B cell (primary cell): Measurements from ENCODE around the gene ZNF750. TPM values are rescaled to one million over a fixed set of nuclear protein-coding genes. Genes with fewer than 3 reads are reported as not detected.

Source experiments
- ATAC-seq: fragments of 200-7000 bp; cut with Tn5 transposase; one replicate; pipeline ENCODE4 v1.10.0; 2021; ENCODE audit warnings: low read depth, mild to moderate bottlenecking, moderate number of reproducible peaks, moderate library complexity
- CTCF ChIA-PET: fragments of 350-600 bp; sonication (Branson Sonifier 250); formaldehyde crosslinking; loops from one replicate; lab custom pipeline; 2021; ENCODE audit warnings: antibody characterized with exemption, inconsistent platforms; lab: Charles Lee
- POLR2A ChIA-PET: fragments of 350-600 bp; sonication (Branson Sonifier 250); formaldehyde crosslinking; loops from one replicate; lab custom pipeline; 2021; ENCODE audit warnings: antibody characterized with exemption; lab: Charles Lee
- DNase-seq: peaks from one replicate; pipeline ENCODE4 v3.0.0; 2013
- H2AFZ ChIP-seq: 2 replicates; pipeline ENCODE4 v1.6.1; 2012; ENCODE audit warnings: mild to moderate bottlenecking, low read depth, low read length; ENCODE audit not compliant: insufficient read depth, poor library complexity, severe bottlenecking
- H3K27ac ChIP-seq, 2 donors: 1 replicate in 1 of 2; 2 replicates in 1 of 2; pipeline ENCODE4 v1.5.1; 2012 to 2013; ENCODE audit warnings: low read length in 2 of 2, mild to moderate bottlenecking in 2 of 2, moderate library complexity in 1 of 2
- H3K27me3 ChIP-seq, 4 experiments: fragments of 200-600 bp in 1 of 4; sonication (generic) in 1 of 4; replicated peaks in 1 of 4; 1 replicate in 2 of 4; 2 replicates in 2 of 4; pipeline versions ENCODE4 v1.6.1 to v1.7.0; 2013 to 2016; ENCODE audit warnings: low read length in 3 of 4, mild to moderate bottlenecking in 2 of 4, mixed read lengths in 1 of 4, moderate library complexity in 1 of 4; ENCODE audit not compliant: insufficient read depth in 4 of 4, control insufficient read depth in 3 of 4; ENCODE audit errors: control extremely low read depth in 1 of 4
- H3K36me3 ChIP-seq, 2 experiments: replicated peaks in 1 of 2; 1 replicate in 1 of 2; 2 replicates in 1 of 2; pipeline versions ENCODE4 v1.6.1 to v1.7.1; 2013; ENCODE audit warnings: low read length in 1 of 2; ENCODE audit not compliant: insufficient read depth in 2 of 2, control insufficient read depth in 1 of 2; ENCODE audit errors: control extremely low read depth in 1 of 2, extremely low read depth in 1 of 2
- H3K4me1 ChIP-seq, 2 donors: fragments of 200-600 bp in 1 of 2; sonication (generic) in 1 of 2; 1 replicate in 1 of 2; 2 replicates in 1 of 2; pipeline versions ENCODE4 v1.5.1 to v1.6.1; 2013 to 2017; ENCODE audit warnings: low read length in 2 of 2; ENCODE audit not compliant: control insufficient read depth in 2 of 2, insufficient read depth in 2 of 2
- H3K4me2 ChIP-seq: replicated peaks from 2 replicates; pipeline ENCODE3; 2012; ENCODE audit warnings: mild to moderate bottlenecking, low read depth, low read length; ENCODE audit not compliant: poor library complexity, severe bottlenecking
- H3K4me3 ChIP-seq, 5 experiments: fragments of 200-600 bp in 1 of 5; sonication (generic) in 1 of 5; 1 replicate in 3 of 5; 2 replicates in 2 of 5; pipeline versions ENCODE4 v1.5.1 to v1.7.0; 2011 to 2016; ENCODE audit warnings: low read length in 4 of 5, mild to moderate bottlenecking in 4 of 5, low read depth in 2 of 5, control low read depth in 1 of 5, moderate library complexity in 1 of 5; ENCODE audit not compliant: insufficient read depth in 1 of 5; ENCODE audit errors: control extremely low read depth in 1 of 5, extremely low read depth in 1 of 5
- H3K79me2 ChIP-seq: fragments of 200-600 bp; sonication (generic); one replicate; pipeline ENCODE4 v1.6.0; 2016; ENCODE audit warnings: low read length; ENCODE audit not compliant: control insufficient read depth, insufficient read depth
- H3K9ac ChIP-seq: fragments of 200-600 bp; sonication (generic); 2 replicates; pipeline ENCODE4 v1.6.1; 2017; ENCODE audit warnings: mild to moderate bottlenecking, low read length, moderate library complexity
- H3K9me3 ChIP-seq, 3 donors: one replicate each; pipeline versions ENCODE4 v1.6.1 to v1.7.1; 2013; ENCODE audit warnings: low read length in 2 of 3; ENCODE audit not compliant: control insufficient read depth in 2 of 3, insufficient read depth in 1 of 3; ENCODE audit errors: control extremely low read depth in 1 of 3
- H4K20me1 ChIP-seq: 2 replicates; pipeline ENCODE4 v1.6.0; 2012; ENCODE audit warnings: mild to moderate bottlenecking, low read length; ENCODE audit not compliant: insufficient read depth, control insufficient read depth, poor library complexity, severe bottlenecking
- H3K27ac Mint-ChIP-seq: one replicate; pipeline ENCODE4 v1.8.0; 2021; ENCODE audit warnings: mixed read lengths
- H3K27me3 Mint-ChIP-seq: one replicate; pipeline ENCODE4 v1.8.0; 2021; ENCODE audit warnings: mixed read lengths
- H3K4me1 Mint-ChIP-seq: one replicate; pipeline ENCODE4 v1.8.0; 2021; ENCODE audit warnings: mixed read lengths
- H3K4me3 Mint-ChIP-seq: one replicate; pipeline ENCODE4 v1.8.0; 2021; ENCODE audit warnings: mixed read lengths
- H3K9me3 Mint-ChIP-seq: one replicate; pipeline ENCODE4 v1.8.0; 2022; ENCODE audit warnings: mixed read lengths; ENCODE audit not compliant: insufficient read depth
- CTCF ChIP-seq: fragments of 200-600 bp; IDR thresholded peaks from one replicate; pipeline ENCODE4 v1.8.0; 2022; ENCODE audit warnings: antibody characterized with exemption, mild to moderate bottlenecking
- EZH2 ChIP-seq: IDR thresholded peaks from 2 replicates; pipeline ENCODE4 v1.6.1; 2012; ENCODE audit warnings: borderline replicate concordance, low read depth, mild to moderate bottlenecking, moderate library complexity, low read length; ENCODE audit not compliant: insufficient read depth, poor library complexity, severe bottlenecking
- WGBS: methylation state at CpG from one replicate; pipeline ENCODE4 v1.1.5; 2013; ENCODE audit warnings: missing lambda C conversion rate; ENCODE audit not compliant: insufficient coverage; 5-methylcytosine and 5-hydroxymethylcytosine counted together
- intact Hi-C: fragments of 100-400 bp; cut with micrococcal nuclease; formaldehyde crosslinking; loops from one replicate; pipeline ENCODE4 v1.10.0; 2022
- polyA plus RNA-seq: library from polyadenylated mRNA; depleted of rRNA; stranded (reverse); fragments of >200 nt; gene quantifications from 2 replicates; pipeline ENCODE4 v1.2.3, GENCODE V29; 2012
- total RNA-seq, 2 donors: library from RNA; stranded (reverse); fragments of 120-200 nt in 1 of 2; gene quantifications; 1 replicate in 1 of 2; 2 replicates in 1 of 2; pipeline versions ENCODE4 v1.2.3 to v1.2.4, GENCODE V29; 2013 to 2022

The ZNF750 gene
- total and polyA plus RNA-seq, 2 donors (not counting 1 experiment from before 2014, with no cell fraction given) = not detected

- Mint-ChIP-seq H3K4me3 (peak overlapping the region; percentile 85), H3K9me3 (no peaks in the 10 kb centered on the region), H3K27me3 (peaks cover 8% of the 10 kb centered on the region), H3K27ac (peak overlapping the region; percentile 93), H3K4me1 (peaks cover 78% of the 10 kb centered on the region)
- ChIA-PET POLR2A (interaction anchor here (0.7 to 2.0 kb wide), 5 partner anchors 9 to 82 kb away, joined by 3 to 12 read pairs (median 9); no protein-coding TSS in a partner anchor), CTCF (interaction anchor here (0.7 to 2.8 kb wide), 14 partner anchors 8 to 336 kb away, joined by 3 to 35 read pairs (median 8); no protein-coding TSS in a partner anchor)
- H3K9ac ChIP-seq = peak overlapping the region; percentile 3
- peaks cover 18% of the 10 kb centered on the region for H3K79me2 ChIP-seq
- no peak for TF ChIP-seq EZH2
- peaks cover 82% of the 10 kb centered on the region for H4K20me1 ChIP-seq
- no peaks in the 10 kb centered on the region for H3K36me3 ChIP-seq
- WGBS = 8% methylated on average over 17 of the region's 18 CpGs
- no peaks in the 10 kb centered on the region for H3K9me3 ChIP-seq
- peaks cover 0 to 18% (median 0%) of the 10 kb centered on the region in 4 experiments for H3K27me3 ChIP-seq
- ATAC-seq = peak; percentile 83
- peak; percentile 85 for DNase-seq
- intact Hi-C loops = loop anchor here (2.0 kb wide), 1 partner anchor 51 kb away; no protein-coding TSS in a partner anchor
- peak overlapping the region in 2 of 5 experiments; percentile 9 to 18 for H3K4me3 ChIP-seq
- peak overlapping the region; percentile 60 for H3K4me2 ChIP-seq
- peak overlapping the region; percentile 3 to 46 for H3K27ac ChIP-seq
- peaks cover 66 to 71% of the 10 kb centered on the region in 2 donors for H3K4me1 ChIP-seq
- H2AFZ ChIP-seq = no peak overlapping the region
These were observed 24.3 kb upstream of the ZNF750 start for GRCh38 chr17:82863941-82864712.

GRCh38 chr17:82863383-82863940, 23.6 kb upstream of the ZNF750 start:
- peaks cover 75% of the 10 kb centered on the region for H4K20me1 ChIP-seq
- ChIA-PET POLR2A (interaction anchor here (0.6 to 2.0 kb wide), 6 partner anchors 9 to 82 kb away, joined by 3 to 12 read pairs (median 7); no protein-coding TSS in a partner anchor), CTCF (interaction anchor here (1.0 to 2.8 kb wide), 12 partner anchors 9 to 337 kb away, joined by 3 to 35 read pairs (median 8); no protein-coding TSS in a partner anchor)
- Mint-ChIP-seq H3K27ac (peak overlapping the region; percentile 93), H3K27me3 (peaks cover 4% of the 10 kb centered on the region), H3K4me1 (peaks cover 77% of the 10 kb centered on the region), H3K4me3 (peak overlapping the region; percentile 85), H3K9me3 (no peaks in the 10 kb centered on the region)
- WGBS = 80% methylated on average over 9 of the region's 11 CpGs
- H2AFZ ChIP-seq = no peak overlapping the region
- no peak for TF ChIP-seq CTCF
- TF ChIP-seq EZH2 = no peak
- peaks cover 15% of the 10 kb centered on the region for H3K79me2 ChIP-seq
- intact Hi-C loops = no loop called here
- peak overlapping the region; percentile 60 for H3K4me2 ChIP-seq
- ATAC-seq = no peak
- no peak overlapping the region for H3K9ac ChIP-seq
- H3K36me3 ChIP-seq = no peaks in the 10 kb centered on the region
- H3K4me1 ChIP-seq = peaks cover 71 to 77% of the 10 kb centered on the region in 2 donors
- H3K27me3 ChIP-seq = peaks cover 0 to 15% (median 0%) of the 10 kb centered on the region in 4 experiments
- no peak for DNase-seq
- H3K27ac ChIP-seq = peak overlapping the region in 1 of 2 donors; percentile 3
- no peaks in the 10 kb centered on the region for H3K9me3 ChIP-seq
- H3K4me3 ChIP-seq = peak overlapping the region in 1 of 5 experiments; percentile 18
